ENCODE results near the gene CCND2. TPM values are rescaled to one million over a fixed set of nuclear protein-coding genes. Genes with fewer than 3 reads are reported as not detected.

CCND2 gene
- polyA plus RNA-seq, 1 experiment = 0.64 TPM

DNA sequence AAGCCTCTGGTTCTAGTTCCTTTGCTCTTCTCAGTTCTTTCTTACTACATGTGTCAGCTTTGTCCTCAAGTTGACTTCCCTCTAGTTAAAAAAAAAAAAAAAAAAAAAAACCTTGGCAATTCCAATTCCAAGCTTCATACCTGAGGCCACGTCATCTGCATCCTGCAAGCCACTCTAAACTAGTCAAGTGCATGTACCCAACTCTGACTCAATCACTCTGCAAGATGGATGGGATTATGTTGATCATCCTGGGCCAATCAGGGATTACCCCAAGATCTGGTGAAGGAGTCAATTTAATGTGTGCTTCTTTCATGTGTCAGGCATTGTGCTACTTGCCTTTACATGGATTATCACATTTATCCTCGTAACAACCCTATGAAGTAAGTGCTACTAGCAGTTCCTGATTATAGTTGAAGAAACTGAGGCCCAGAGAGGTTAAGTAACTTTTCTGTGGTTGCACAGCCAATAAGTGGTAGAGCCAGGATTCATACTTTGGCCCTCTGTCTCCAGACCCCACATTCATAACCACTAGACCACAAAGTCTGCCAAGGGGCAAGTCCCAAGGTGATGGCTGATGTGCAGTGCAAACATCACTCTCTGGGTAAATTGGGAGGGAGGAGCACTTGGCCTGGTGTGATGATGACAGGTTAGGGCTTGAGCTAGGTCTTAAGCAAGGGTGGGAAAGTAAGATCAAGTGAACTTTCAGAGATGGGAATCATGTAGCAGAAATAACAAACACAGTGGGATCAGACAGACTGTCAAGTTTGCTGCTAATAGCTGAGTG lies 17.3 kb upstream of the CCND2 start:
- CTCF ChIA-PET = interaction anchor here (2.1 kb wide), 1 partner anchor 20 kb away, joined by 5 read pairs; no protein-coding TSS in a partner anchor

DNA sequence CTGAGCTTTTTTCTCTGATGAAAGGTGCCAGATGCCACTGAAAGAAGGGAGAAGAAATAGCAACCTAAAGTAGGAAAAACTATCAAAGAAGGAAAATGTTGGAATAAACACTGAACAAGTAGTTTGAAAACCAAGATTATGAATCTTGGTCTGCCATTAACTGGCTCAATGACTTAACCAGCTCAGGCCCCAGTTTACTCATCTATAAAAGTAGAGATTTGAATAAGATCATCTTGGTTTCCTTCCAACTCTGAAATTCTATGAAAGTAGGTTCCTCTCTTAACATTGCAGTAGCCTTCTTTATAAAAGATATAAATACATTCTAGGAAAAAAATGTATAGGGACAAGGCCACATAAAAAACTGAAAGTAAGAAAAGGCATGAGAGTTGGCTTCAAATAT lies 16.1 kb upstream of the CCND2 start:
- Histone ChIP-seq H3K27me3 (ENCODE audit: control insufficient read depth, insufficient read depth, low read length) (no peaks in the 10 kb centered on the region; the same call in 1 of the 2 replicates), H3K4me3 (ENCODE audit: low read depth, low read length) (no peak overlapping the region), H3K36me3 (ENCODE audit: control insufficient read depth, insufficient read depth, low read length) (no peaks in the 10 kb centered on the region)
- ChIA-PET POLR2A (no interaction called here), CTCF (interaction anchor here (0.6 to 2.1 kb wide), 2 partner anchors 19 to 261 kb away, joined by 3 to 5 read pairs; no protein-coding TSS in a partner anchor)
- DNase-seq (ENCODE audit: low read depth) = no peak
- TF ChIP-seq, protein P1, sequence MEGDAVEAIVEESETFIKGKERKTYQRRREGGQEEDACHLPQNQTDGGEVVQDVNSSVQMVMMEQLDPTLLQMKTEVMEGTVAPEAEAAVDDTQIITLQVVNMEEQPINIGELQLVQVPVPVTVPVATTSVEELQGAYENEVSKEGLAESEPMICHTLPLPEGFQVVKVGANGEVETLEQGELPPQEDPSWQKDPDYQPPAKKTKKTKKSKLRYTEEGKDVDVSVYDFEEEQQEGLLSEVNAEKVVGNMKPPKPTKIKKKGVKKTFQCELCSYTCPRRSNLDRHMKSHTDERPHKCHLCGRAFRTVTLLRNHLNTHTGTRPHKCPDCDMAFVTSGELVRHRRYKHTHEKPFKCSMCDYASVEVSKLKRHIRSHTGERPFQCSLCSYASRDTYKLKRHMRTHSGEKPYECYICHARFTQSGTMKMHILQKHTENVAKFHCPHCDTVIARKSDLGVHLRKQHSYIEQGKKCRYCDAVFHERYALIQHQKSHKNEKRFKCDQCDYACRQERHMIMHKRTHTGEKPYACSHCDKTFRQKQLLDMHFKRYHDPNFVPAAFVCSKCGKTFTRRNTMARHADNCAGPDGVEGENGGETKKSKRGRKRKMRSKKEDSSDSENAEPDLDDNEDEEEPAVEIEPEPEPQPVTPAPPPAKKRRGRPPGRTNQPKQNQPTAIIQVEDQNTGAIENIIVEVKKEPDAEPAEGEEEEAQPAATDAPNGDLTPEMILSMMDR (IDR thresholded peaks at IDR 0.05; ENCODE audit: insufficient read depth, low read depth, low read length) = no peak

More for the DNA sequence above, 17.3 kb upstream of the CCND2 start:
- POLR2A ChIA-PET = no interaction called here
- no peak overlapping the region for H3K4me3 ChIP-seq (ENCODE audit: low read depth, low read length)
- no peaks in the 10 kb centered on the region for H3K36me3 ChIP-seq (ENCODE audit: control insufficient read depth, insufficient read depth, low read length)
- no peaks in the 10 kb centered on the region; the same call in none of the 2 replicates for H3K27me3 ChIP-seq (ENCODE audit: control insufficient read depth, insufficient read depth, low read length)
- no peak for DNase-seq (ENCODE audit: low read depth)
- TF ChIP-seq, protein P1 (IDR thresholded peaks at IDR 0.05; ENCODE audit: insufficient read depth, low read depth, low read length) = no peak

DNA sequence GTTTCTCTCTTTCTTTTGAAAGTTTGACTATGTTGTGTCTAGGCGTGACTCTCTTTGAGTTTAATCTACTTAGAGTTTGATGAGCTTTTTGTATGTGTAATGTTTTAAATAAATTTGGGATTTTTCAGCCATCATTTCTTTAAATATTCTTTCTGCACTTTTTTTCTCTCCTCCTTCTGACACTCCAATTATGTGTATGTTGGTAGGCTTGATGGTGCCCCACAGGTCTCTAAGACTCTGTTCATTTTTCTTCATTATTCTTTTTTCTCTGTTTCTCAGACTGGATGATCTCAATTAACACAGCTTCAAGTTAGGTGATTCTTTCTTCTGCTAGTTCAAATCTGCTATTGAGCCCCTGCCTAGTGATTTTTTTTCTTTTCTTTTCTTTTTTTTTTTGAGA lies 14.5 kb upstream of the CCND2 start:
- POLR2A ChIA-PET = no interaction called here

DNA sequence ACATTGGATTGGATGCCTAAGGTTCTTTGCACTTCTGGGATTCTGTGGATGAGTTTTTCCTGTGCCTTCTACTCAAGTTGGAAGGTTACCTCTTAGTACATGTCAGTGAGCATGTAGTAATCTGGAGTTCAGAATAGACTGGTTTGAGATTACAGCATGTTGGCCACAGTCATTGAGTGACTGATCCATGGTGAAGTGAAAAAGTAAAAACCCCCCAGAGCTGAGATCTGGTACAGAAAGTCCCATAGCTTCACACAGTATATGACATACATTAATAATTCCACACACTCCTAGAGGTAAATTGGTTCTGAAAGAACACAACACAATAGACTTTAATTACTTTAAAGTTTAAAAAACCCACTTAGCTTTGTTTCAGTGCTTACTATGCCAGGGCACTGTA lies 11.9 kb upstream of the CCND2 start:
- CTCF ChIA-PET = no interaction called here
- Histone ChIP-seq H3K27me3 (ENCODE audit: control insufficient read depth, insufficient read depth, low read length) (peaks cover 6% of the 10 kb centered on the region), H3K36me3 (ENCODE audit: control insufficient read depth, insufficient read depth, low read length) (no peaks in the 10 kb centered on the region), H3K4me3 (ENCODE audit: low read depth, low read length) (no peak overlapping the region)
- POLR2A ChIA-PET = no interaction called here
- TF ChIP-seq, protein P1 (IDR thresholded peaks at IDR 0.05; ENCODE audit: insufficient read depth, low read depth, low read length) = no peak
- no peak for DNase-seq (ENCODE audit: low read depth)

More for the DNA sequence above, 14.5 kb upstream of the CCND2 start:
- TF ChIP-seq, protein P1 (IDR thresholded peaks at IDR 0.05; ENCODE audit: insufficient read depth, low read depth, low read length) = no peak
- H3K36me3 ChIP-seq (ENCODE audit: control insufficient read depth, insufficient read depth, low read length) = no peaks in the 10 kb centered on the region
- CTCF ChIA-PET = no interaction called here
- DNase-seq (ENCODE audit: low read depth) = no peak
- peaks cover 2% of the 10 kb centered on the region for H3K27me3 ChIP-seq (ENCODE audit: control insufficient read depth, insufficient read depth, low read length)
- H3K4me3 ChIP-seq (ENCODE audit: low read depth, low read length) = no peak overlapping the region

DNA sequence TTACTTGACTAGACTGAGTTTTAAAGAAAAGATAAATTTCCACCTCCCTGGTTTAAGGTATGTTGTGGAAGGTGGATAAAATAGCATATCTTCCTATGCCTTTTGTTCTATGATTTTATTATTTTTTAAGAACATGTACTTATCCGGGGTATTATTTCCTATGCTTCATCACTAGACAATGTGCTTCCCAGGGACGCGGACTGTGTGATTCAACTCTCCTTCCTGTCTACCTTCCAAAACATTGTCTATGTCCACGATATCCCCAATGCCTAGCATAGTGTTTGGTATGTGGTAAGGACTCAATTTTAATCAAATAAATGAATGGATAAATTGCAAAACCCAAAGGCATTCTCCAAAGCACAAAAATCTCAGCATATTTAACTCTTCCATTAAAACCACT lies 8.3 kb upstream of the CCND2 start:
- no peak for DNase-seq (ENCODE audit: low read depth)

More for the DNA sequence above, 8.3 kb upstream of the CCND2 start:
- POLR2A ChIA-PET = no interaction called here
- TF ChIP-seq, protein P1 (IDR thresholded peaks at IDR 0.05; ENCODE audit: insufficient read depth, low read depth, low read length) = no peak
- peaks cover 27% of the 10 kb centered on the region for H3K27me3 ChIP-seq (ENCODE audit: control insufficient read depth, insufficient read depth, low read length)
- H3K36me3 ChIP-seq (ENCODE audit: control insufficient read depth, insufficient read depth, low read length) = no peaks in the 10 kb centered on the region
- no peak overlapping the region for H3K4me3 ChIP-seq (ENCODE audit: low read depth, low read length)
- CTCF ChIA-PET = no interaction called here

Measured in BJ (cell line).